Smooth muscle cell of bladder (primary cell): Measurements from ENCODE around the gene SH3D21. TPM values are rescaled to one million over a fixed set of nuclear protein-coding genes. Genes with fewer than 3 reads are reported as not detected.

Experiments used
- total RNA-seq: library from RNA; depleted of rRNA; stranded (reverse); fragments of >200 nt; gene quantifications from 2 replicates; pipeline ENCODE4 v1.2.3, GENCODE V29; 2014

The SH3D21 gene
- 1.8 and 5.0 TPM in 2 replicates for total RNA-seq

DNA sequence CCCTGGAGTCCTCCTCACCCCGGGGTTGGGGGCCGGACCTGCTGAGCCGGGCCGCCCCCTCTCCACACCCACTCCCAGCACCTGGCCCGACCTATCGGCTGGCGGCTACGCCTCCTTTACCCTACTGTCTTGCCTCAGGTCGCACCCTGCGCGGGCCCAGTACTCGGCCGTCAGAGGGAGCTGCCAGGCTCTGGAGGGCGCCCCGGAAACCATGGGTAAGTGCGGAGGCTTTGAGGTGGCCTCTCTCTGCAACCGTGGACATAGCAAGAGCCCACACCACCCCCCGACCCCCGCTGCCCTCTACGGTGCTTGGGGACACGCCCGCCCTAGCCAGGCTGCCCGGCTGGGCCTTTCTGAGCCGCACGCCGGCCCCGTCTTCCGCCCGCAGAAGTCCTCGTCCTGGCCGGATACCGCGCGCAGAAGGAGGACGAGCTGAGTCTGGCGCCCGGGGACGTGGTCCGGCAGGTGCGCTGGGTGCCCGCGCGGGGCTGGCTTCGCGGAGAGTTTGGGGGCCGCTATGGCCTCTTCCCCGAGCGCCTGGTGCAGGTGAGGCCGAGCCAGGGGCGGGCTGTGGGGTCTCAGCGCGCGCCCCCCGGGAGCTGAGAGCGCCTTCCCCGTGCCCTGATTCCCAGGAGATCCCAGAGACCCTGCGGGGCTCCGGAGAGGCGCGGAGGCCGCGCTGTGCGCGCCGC lies at the start of gene SH3D21:
Gene SH3D21, plus strand, starts transcription at position 159 of the 692 bp plus-strand sequence. Its CDS starts 53 bp downstream, at position 212.

DNA sequence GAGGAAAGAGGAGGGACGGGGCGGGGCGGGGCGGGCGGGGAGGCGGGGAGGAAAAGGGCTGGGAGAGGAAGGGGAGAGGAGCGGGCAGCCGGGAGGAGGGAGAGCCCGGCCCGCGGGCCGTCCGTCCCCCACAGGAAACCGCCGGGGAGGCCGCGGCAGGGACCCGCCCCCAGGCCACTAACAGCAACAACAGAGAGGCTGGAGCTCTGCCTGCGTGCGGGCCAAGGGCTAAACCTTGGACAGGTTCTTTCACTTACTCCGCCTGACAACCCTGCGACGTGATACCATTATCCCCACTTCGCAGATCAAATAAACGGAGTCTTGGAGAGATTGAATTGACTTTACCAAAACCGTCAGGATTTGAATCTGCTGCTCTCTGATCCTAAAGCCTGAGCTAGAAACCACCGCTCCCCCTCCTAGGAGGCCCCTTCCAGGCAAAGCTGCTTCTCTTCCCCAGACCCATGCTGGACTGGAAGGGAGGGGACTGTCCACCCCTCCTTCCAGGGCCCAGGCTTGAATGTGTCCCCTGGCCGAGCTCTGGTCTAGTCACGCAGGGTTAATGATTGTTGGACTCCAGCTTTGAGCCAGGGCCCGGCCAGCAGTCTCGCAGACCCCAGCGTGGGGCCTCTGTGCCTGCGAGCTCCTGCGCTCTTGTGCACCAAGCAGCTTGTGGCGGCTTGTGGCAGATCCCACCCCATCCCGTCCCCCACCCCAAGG lies 17.6 kb downstream of the SH3D21 start, which contains the start of gene EVA1B:
Gene EVA1B, minus strand, starts transcription at position 10 of the 717 bp plus-strand sequence. CDS start 608 bp downstream, outside the sequence.

Other genes with a start within 250 kb of the SH3D21 start
- 0.09 and 0.14 TPM in 2 replicates for gene TEKT2, start 222.3 kb upstream of the SH3D21 start, total RNA-seq
- gene ADPRS, start 217.5 kb upstream of the SH3D21 start, total RNA-seq: 20.6 and 29.3 TPM in 2 replicates
- 2.0 and 4.5 TPM in 2 replicates for gene COL8A2, start 181.1 kb upstream of the SH3D21 start, total RNA-seq
- gene TRAPPC3, start 156.9 kb upstream of the SH3D21 start, total RNA-seq: 65.6 and 80.9 TPM in 2 replicates
- gene MAP7D1, start 150.2 kb upstream of the SH3D21 start, total RNA-seq: 42.5 and 58.4 TPM in 2 replicates
- 68.1 and 83.3 TPM in 2 replicates for gene THRAP3, start 81.9 kb upstream of the SH3D21 start, total RNA-seq
- gene EVA1B, start 17.3 kb downstream of the SH3D21 start, total RNA-seq: 116 and 133 TPM in 2 replicates
- gene STK40, start 79.6 kb downstream of the SH3D21 start, total RNA-seq: 9.0 and 12.6 TPM in 2 replicates
- 6.5 and 10.4 TPM in 2 replicates for gene LSM10, start 91.5 kb downstream of the SH3D21 start, total RNA-seq
- 12.4 and 12.8 TPM in 2 replicates for gene OSCP1, start 144.1 kb downstream of the SH3D21 start, total RNA-seq
- 74.3 and 75.0 TPM in 2 replicates for gene MRPS15, start 158.0 kb downstream of the SH3D21 start, total RNA-seq
- 0.09 and 0.28 TPM in 2 replicates for gene CSF3R, start 176.5 kb downstream of the SH3D21 start, total RNA-seq